Measurements from ENCODE around the gene CDK18. TPM values are rescaled to one million over a fixed set of nuclear protein-coding genes. Genes with fewer than 3 reads are reported as not detected.

Gene CDK18
- total RNA-seq, 2 experiments from 2014 or later: 8.4 to 10.4 TPM

DNA sequence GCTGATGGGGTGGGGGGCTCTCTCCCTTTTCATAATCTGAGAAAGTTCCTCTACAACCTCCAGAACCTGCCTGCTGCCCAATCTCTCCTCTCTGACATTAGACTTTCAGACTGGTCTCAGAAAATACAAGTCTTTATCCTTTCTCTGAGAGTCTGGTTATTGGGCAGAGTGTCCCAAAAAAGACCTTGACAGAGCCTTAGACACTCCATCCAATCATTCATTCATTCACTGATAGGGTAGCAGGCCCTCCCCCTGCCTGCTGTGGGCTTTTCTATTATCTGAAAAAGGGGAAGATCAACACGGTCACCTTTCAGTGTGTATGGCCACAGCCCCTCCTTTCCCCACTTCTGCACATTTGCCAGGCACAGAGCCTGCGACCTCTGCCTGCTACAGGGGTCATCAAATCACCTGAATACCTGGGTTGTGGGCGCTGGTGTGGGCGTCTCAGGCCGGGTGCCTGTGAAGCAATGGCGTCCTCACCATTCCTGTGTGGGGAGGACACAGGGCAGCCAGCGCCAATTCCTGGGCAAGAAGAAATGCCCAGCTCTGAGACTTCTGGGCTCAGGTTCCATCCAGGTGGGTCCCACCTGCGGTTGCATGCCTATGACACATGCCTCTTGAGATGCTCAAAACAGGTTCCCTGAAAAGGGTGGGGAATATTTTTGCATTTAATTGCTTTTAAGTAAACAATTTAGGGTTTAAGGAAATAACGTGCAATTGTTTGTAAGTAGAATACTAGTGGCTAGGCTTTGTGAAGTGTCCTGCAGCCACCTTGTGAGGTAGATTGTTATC, 74.5 kb downstream of the CDK18 start:
- Mint-ChIP-seq H3K9me3 (no peaks in the 10 kb centered on the region), H3K36me3 (ENCODE audit: low read depth) (no peaks in the 10 kb centered on the region), H3K4me3 (no peak overlapping the region), H3K4me1 (ENCODE audit: low read depth) (peaks cover 12% of the 10 kb centered on the region), H3K27me3 (peaks cover 10% of the 10 kb centered on the region), H3K27ac (no peak overlapping the region)
- POLR2A ChIA-PET: interaction anchor here (0.6 to 1.4 kb wide), 4 partner anchors 10 to 210 kb away, joined by 3 to 4 read pairs (median 3); a partner anchor contains a TSS
- TF ChIP-seq, protein P1, sequence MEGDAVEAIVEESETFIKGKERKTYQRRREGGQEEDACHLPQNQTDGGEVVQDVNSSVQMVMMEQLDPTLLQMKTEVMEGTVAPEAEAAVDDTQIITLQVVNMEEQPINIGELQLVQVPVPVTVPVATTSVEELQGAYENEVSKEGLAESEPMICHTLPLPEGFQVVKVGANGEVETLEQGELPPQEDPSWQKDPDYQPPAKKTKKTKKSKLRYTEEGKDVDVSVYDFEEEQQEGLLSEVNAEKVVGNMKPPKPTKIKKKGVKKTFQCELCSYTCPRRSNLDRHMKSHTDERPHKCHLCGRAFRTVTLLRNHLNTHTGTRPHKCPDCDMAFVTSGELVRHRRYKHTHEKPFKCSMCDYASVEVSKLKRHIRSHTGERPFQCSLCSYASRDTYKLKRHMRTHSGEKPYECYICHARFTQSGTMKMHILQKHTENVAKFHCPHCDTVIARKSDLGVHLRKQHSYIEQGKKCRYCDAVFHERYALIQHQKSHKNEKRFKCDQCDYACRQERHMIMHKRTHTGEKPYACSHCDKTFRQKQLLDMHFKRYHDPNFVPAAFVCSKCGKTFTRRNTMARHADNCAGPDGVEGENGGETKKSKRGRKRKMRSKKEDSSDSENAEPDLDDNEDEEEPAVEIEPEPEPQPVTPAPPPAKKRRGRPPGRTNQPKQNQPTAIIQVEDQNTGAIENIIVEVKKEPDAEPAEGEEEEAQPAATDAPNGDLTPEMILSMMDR (IDR thresholded peaks at IDR 0.05): no peak
- ATAC-seq (no peak), DNase-seq (no peak)
- CTCF ChIA-PET: interaction anchor here (1.6 to 2.5 kb wide), 3 partner anchors 13 to 79 kb away, joined by 6 to 15 read pairs (median 7); no protein-coding TSS in a partner anchor
- intact Hi-C loops (cut with micrococcal nuclease): no loop called here

DNA sequence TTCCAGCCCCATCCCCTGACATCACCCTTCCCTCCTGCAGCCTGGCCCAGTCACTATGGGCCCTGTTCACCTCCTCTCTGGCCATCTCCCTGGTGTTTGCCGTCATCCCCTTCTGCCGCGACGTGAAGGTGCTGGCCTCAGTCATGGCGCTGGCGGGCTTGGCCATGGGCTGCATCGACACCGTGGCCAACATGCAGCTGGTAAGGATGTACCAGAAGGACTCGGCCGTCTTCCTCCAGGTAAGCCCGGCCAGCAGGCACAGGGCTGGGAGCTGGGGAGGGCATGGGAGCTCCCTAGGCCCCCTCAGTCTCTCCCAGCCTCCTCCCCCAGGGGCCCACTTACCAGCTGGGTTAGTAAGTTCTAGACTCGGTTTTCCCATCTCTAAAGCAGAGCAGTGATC, 75.2 kb downstream of the CDK18 start:
- Mint-ChIP-seq H3K27ac (no peak overlapping the region), H3K27me3 (peaks cover 10% of the 10 kb centered on the region), H3K36me3 (ENCODE audit: low read depth) (no peaks in the 10 kb centered on the region), H3K9me3 (no peaks in the 10 kb centered on the region), H3K4me3 (no peak overlapping the region), H3K4me1 (ENCODE audit: low read depth) (peaks cover 12% of the 10 kb centered on the region)
- CTCF ChIA-PET: interaction anchor here (2.5 kb wide), 1 partner anchor 12 kb away, joined by 15 read pairs; no protein-coding TSS in a partner anchor
- TF ChIP-seq, protein P1 (IDR thresholded peaks at IDR 0.05): no peak
- DNase-seq (no peak), ATAC-seq (no peak)
- POLR2A ChIA-PET: interaction anchor here (0.7 to 1.4 kb wide), 2 partner anchors 50 to 195 kb away, joined by 3 read pairs; no protein-coding TSS in a partner anchor
- intact Hi-C loops (cut with micrococcal nuclease): no loop called here

DNA sequence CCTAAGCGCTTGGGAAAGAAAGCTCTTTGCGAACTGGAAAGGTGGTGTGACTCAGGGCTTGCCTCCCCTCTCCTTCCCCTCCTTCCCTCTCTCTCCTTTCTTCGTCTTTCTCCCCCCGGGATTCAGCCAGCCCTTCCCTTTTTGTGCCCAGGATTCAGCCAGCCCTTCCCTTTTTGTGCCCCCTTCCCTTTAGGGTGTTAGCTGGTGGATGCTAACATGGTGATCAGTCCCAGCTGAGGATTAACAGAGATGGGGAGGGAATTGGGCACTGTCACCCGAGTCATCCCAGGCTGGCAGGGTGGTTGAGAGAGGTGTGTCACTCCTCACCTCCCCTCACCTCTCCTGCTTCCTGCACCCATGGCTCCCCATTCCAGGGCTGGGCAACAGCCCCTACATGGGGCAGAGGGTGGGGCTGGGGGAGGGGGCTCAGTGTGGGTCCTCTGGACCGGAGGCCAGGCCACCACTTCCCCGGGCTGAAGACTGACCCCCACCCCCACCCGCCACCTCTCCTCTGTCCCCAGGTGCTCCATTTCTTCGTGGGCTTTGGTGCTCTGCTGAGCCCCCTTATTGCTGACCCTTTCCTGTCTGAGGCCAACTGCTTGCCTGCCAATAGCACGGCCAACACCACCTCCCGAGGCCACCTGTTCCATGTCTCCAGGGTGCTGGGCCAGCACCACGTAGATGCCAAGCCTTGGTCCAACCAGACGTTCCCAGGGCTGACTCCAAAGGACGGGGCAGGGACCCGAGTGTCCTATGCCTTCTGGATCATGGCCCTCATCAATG, 75.9 kb downstream of the CDK18 start:
- no peak for ATAC-seq
- Mint-ChIP-seq H3K4me3 (no peak overlapping the region), H3K9me3 (no peaks in the 10 kb centered on the region), H3K27me3 (peaks cover 10% of the 10 kb centered on the region), H3K36me3 (ENCODE audit: low read depth) (no peaks in the 10 kb centered on the region), H3K27ac (no peak overlapping the region), H3K4me1 (ENCODE audit: low read depth) (peaks cover 12% of the 10 kb centered on the region)
- POLR2A ChIA-PET: interaction anchor here (0.7 to 1.4 kb wide), 2 partner anchors 50 to 117 kb away, joined by 3 read pairs; no protein-coding TSS in a partner anchor
- CTCF ChIA-PET: interaction anchor here (2.5 kb wide), 1 partner anchor 11 kb away, joined by 15 read pairs; no protein-coding TSS in a partner anchor
- TF ChIP-seq, protein P1 (IDR thresholded peaks at IDR 0.05): no peak
- DNase-seq: no peak
- intact Hi-C loops (cut with micrococcal nuclease): no loop called here

DNA sequence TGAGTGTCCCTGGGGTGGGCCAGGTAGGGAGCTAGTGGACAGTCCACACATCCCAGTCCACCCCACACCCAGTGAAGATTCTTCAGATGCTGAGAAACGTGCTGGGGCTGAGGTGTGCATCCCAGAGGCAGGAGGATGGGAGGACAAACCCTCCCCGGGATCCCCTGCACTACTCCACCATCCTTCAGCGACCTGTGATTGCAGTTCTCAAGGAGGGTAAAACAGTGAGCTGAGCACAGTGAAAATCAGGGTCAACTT, 76.4 kb downstream of the CDK18 start:
- no peaks in the 10 kb centered on the region for H3K9me3 Mint-ChIP-seq
- TF ChIP-seq, protein P1 (IDR thresholded peaks at IDR 0.05): no peak
- ATAC-seq: no peak

More for the DNA sequence above, 76.4 kb downstream of the CDK18 start:
- H3K36me3 Mint-ChIP-seq (ENCODE audit: low read depth): no peaks in the 10 kb centered on the region
- H3K4me3 Mint-ChIP-seq: no peak overlapping the region
- H3K4me1 Mint-ChIP-seq (ENCODE audit: low read depth): peaks cover 12% of the 10 kb centered on the region
- intact Hi-C loops (cut with micrococcal nuclease): no loop called here
- DNase-seq: no peak
- CTCF ChIA-PET: interaction anchor here (2.0 to 2.5 kb wide), 2 partner anchors 11 to 52 kb away, joined by 7 to 15 read pairs; no protein-coding TSS in a partner anchor
- peaks cover 10% of the 10 kb centered on the region for H3K27me3 Mint-ChIP-seq
- no peak overlapping the region for H3K27ac Mint-ChIP-seq
- POLR2A ChIA-PET: interaction anchor here (0.7 to 1.3 kb wide), 2 partner anchors 52 to 116 kb away, joined by 3 to 5 read pairs; no protein-coding TSS in a partner anchor
